AG09319 (cell line): Measurements from ENCODE around the gene ALPK3.

Experiments
- DNase-seq: peaks from one replicate; pipeline ENCODE4 v3.0.0-alpha.2; 2010; ENCODE audit warnings: low read depth; ENCODE audit errors: extremely low read depth
- TF ChIP-seq, protein P1 (sequence below): IDR thresholded peaks from 2 replicates; pipeline ENCODE4 v1.5.1; 2011; ENCODE audit warnings: low read depth, mild to moderate bottlenecking, inconsistent platforms, low read length, moderate library complexity

Gene ALPK3

DNA sequence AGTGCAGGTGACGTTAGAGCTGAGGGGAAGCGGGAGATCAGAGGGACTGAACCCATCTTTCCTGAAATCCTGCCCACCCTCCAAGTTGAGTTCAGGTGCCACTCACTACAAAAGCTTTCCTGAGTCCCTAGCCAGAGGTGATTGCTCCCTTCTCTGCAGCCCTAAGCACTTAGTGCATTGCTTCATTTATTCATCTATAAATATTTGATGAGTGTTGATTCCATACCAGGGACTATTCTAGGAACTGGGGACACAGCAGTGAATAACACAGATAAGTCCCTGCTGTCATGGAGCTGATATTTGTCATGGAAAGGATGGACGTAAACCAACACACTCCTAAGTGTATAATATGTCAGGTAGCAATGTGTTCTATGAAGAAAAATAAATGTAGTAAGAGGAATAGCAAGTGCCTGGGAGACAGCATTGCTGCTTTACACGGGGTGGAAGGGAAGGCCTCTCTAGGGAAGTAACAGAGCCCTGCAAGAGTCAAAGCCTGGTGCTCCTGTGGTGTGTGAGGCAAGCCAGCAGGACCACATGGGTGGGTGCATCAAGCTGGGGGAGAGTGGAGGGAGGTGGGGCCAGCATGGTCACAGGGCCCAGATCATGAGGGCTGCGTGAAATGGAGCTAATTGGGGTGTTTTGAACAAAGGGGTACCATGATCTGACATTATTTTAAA is 18.6 kb downstream of the ALPK3 start:
- TF ChIP-seq, protein P1, sequence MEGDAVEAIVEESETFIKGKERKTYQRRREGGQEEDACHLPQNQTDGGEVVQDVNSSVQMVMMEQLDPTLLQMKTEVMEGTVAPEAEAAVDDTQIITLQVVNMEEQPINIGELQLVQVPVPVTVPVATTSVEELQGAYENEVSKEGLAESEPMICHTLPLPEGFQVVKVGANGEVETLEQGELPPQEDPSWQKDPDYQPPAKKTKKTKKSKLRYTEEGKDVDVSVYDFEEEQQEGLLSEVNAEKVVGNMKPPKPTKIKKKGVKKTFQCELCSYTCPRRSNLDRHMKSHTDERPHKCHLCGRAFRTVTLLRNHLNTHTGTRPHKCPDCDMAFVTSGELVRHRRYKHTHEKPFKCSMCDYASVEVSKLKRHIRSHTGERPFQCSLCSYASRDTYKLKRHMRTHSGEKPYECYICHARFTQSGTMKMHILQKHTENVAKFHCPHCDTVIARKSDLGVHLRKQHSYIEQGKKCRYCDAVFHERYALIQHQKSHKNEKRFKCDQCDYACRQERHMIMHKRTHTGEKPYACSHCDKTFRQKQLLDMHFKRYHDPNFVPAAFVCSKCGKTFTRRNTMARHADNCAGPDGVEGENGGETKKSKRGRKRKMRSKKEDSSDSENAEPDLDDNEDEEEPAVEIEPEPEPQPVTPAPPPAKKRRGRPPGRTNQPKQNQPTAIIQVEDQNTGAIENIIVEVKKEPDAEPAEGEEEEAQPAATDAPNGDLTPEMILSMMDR, result no peak
- DNase-seq, result no peak

DNA sequence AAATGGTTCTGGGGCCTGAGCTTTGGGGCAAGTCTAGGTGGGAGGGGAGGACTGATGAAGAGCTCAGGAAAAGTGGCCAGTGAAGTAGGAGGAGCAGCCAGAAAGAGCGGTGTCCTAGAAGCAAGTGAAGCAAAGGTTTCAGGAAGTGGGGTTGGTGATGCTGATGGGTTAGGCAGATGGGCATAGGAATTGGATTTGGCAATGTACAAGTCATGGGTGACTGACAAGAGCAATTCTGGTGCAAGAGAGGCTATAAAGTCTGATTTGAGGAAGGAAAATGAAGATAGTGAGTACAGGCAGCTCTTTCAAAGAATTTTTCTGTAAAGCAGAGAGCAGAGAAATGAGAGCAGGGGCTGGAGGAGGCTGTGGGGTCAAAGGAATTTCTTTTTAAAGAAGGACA is 19.7 kb downstream of the ALPK3 start:
- no peak for DNase-seq
- TF ChIP-seq, protein P1, result no peak

DNA sequence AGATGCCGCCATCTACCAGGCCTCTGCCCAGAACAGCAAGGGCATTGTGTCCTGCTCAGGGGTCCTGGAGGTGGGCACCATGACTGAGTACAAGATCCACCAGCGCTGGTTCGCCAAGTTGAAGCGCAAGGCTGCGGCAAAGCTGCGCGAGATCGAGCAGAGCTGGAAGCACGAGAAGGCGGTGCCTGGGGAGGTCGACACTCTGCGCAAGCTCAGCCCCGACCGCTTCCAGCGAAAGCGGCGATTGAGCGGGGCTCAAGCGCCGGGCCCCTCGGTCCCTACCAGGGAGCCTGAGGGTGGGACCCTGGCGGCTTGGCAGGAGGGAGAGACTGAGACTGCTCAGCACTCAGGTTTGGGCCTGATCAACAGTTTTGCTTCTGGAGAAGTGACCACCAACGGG is 22.6 kb downstream of the ALPK3 start:
- TF ChIP-seq, protein P1, result no peak
- no peak for DNase-seq

DNA sequence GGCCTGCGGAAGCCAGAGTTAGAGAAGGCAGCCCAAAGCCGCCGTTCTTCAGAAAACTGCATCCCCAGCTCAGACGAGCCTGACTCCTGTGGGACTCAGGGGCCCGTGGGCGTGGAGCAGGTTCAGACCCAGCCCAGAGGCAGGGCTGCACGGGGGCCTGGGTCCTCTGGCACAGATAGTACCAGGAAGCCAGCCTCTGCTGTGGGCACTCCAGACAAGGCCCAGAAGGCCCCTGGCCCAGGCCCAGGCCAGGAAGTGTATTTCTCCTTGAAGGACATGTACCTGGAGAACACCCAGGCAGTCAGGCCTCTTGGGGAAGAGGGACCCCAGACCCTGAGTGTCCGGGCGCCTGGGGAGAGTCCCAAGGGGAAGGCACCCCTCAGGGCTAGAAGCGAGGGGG is 23.1 kb downstream of the ALPK3 start:
- TF ChIP-seq, protein P1, result no peak
- DNase-seq, result no peak

DNA sequence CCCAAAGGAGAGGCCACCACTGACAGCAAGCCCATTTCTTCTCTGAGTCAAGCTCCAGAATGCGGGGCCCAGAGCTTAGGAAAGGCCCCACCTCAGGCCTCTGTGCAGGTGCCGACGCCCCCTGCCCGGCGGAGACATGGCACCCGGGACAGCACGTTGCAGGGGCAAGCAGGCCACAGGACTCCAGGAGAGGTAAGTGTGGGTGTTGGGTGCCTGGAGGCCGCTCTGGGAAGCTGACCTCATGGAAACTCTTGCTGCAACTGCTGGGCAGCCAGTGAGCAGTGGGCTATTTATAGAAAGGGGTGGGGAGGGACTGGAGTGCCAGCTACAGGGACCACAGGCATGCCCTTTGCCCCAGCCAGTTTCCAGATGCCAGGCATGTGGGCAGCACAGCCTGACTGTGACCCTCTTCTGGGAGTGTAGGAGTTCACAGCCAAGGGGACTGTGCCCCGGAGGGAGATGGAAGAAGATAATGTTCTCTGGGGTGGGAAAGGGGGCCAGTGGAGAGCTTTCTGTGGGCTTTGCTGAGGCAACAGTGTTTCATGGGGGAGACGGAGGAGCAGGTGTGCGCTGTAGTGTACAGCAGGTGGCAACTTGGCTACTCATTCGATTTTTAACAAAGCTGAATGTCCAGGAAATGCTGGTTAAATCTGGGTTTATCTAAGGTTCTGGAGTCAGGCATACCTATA is 23.7 kb downstream of the ALPK3 start:
- peak; percentile 38 for DNase-seq
- TF ChIP-seq, protein P1, result no peak

DNA sequence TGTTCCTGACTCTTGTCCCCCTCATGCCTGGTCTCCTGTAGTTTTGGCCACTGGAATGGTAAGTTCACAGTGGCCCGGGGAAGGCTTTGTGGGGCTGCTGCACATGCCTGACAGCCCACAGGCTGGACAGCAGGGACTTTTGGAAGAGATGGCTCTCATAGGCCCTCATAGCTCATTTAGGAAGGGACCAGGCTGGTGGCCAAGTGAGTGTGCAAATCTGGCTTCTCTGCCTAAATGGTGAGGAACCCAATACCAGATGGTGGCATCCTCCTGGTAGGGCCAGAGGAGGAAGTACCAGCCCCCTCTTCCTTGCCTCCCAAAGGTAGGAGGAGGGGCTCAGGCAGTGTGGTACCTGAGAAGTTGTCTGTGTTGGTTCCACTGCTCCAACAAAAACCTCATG is 25.6 kb downstream of the ALPK3 start:
- TF ChIP-seq, protein P1, result no peak
- no peak for DNase-seq

DNA sequence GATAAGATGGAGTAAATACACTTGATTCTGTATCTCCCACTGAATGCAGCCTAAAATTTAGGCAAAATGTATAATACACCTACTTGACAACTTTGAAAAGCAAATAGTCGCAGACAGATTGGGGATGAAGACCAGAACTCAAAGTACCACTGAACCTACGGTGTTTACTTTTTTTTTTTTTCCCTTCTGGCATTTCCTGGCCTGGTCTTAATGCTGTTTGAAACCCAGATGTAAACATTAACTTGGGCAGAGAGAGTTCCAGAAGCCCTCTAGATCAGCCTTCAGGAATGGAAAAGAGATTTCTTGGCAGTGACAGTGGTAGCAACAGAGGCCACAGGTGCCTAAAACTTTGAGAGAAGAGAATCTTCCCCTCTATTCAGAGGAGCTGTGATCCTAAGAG is 27.8 kb downstream of the ALPK3 start:
- TF ChIP-seq, protein P1, result no peak
- no peak for DNase-seq
